Measurements from ENCODE around the gene SMIM1. TPM values are rescaled to one million over a fixed set of nuclear protein-coding genes. Genes with fewer than 3 reads are reported as not detected.

Gene SMIM1
- total and polyA plus RNA-seq, 2 of the 4 experiments (the other 2 are of a cell fraction) = 0.90 to 3.4 TPM

DNA sequence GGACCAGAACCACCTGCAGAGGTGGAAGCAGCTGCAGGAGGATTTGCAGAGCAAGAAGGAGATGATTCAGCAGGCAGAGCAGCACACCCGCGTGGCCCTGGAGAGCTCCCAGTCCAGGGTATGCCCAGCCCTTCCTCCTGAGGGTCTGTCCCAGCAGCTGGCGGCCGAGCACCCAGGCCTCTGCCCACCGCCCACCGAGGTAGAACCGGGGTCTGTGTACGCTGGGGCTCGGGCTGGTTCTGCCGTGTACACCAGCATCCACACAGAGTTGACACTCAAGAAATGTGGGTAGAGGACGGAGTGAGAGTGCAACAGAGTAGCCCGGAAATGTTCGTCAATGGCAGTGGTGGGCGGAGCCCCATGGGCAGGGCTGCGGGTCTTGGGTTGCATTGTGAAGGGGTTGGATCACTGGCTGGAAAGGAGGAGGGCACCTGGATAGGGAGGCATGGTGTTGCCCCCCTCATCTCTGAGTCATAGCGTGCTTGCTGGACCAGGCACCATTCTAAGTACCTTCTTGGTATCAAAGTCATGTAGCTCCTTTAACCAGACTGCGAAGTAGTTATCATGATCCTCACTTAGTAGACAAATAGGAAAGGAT is 5.1 kb upstream of the SMIM1 start:
- Histone ChIP-seq H3K18ac (ENCODE audit: low read depth, low read length) (no peak overlapping the region), H3K4me3 (ENCODE audit: insufficient read depth, low read depth, low read length) (no peak overlapping the region), H3K79me1 (ENCODE audit: low read depth in 1 of 2, low read length in 2 of 2) (no peaks in the 10 kb centered on the region), H2AK9ac (replicated peaks; ENCODE audit: low read depth, low read length, poor library complexity) (peak overlapping the region; percentile 5), H3K4ac (ENCODE audit: low read depth, low read length) (no peak overlapping the region), H4K8ac (ENCODE audit: low read depth in 2 of 2, low read length in 2 of 2) (no peak overlapping the region), H2BK20ac (ENCODE audit: low read depth, low read length) (no peak overlapping the region), H2AFZ (replicated peaks; ENCODE audit: low read length, poor library complexity) (no peak overlapping the region), H3K27me3 (ENCODE audit: control insufficient read depth, insufficient read depth, low read length) (peaks cover 12% of the 10 kb centered on the region), H3K9me3 (ENCODE audit: control insufficient read depth, insufficient read depth, low read length) (no peaks in the 10 kb centered on the region), H3K4me1 (ENCODE audit: control insufficient read depth, insufficient read depth, low read length) (peaks cover 4% of the 10 kb centered on the region), H2BK120ac (ENCODE audit: low read depth, low read length) (no peak overlapping the region), H3K56ac (ENCODE audit: extremely low read depth, insufficient read depth, low read length) (no peak overlapping the region), H4K5ac (ENCODE audit: low read depth, low read length) (no peak overlapping the region), H3K36me3 (ENCODE audit: control insufficient read depth, insufficient read depth, low read length) (no peaks in the 10 kb centered on the region), H2AK5ac (ENCODE audit: low read depth, low read length) (no peak overlapping the region), H3K23ac (ENCODE audit: low read depth, low read length) (no peak overlapping the region), H3K27ac (ENCODE audit: insufficient read depth, low read length) (no peak overlapping the region), H3K9me1 (ENCODE audit: insufficient read depth, low read length) (no peaks in the 10 kb centered on the region), H3K9ac (ENCODE audit: low read depth, low read length) (no peak overlapping the region), H2BK15ac (ENCODE audit: low read depth, low read length) (no peak overlapping the region), H3K14ac (replicated peaks; ENCODE audit: low read depth, low read length) (no peak overlapping the region), H2BK5ac (ENCODE audit: low read depth, low read length, poor library complexity, severe bottlenecking) (no peak overlapping the region), H4K20me1 (ENCODE audit: insufficient read depth, low read length) (no peaks in the 10 kb centered on the region), H3K4me2 (ENCODE audit: low read depth, low read length) (no peak overlapping the region), H4K91ac (ENCODE audit: insufficient read depth, low read depth, low read length) (no peak overlapping the region)
- TF ChIP-seq SMC3 (IDR thresholded peaks at IDR 0.05; ENCODE audit: low read depth, low read length) (no peak), MAZ (IDR thresholded peaks at IDR 0.05; ENCODE audit: borderline replicate concordance, low read depth, low read length) (no peak), CEBPB (IDR thresholded peaks at IDR 0.05; ENCODE audit: low read depth, low read length) (no peak), NFE2L2 (IDR thresholded peaks at IDR 0.05; ENCODE audit: low read depth, low read length) (no peak), RAD21 (IDR thresholded peaks at IDR 0.05; ENCODE audit: low read length) (no peak), BHLHE40 (IDR thresholded peaks at IDR 0.05; ENCODE audit: low read depth, low read length) (no peak)
- ChIA-PET POLR2A (ENCODE audit: unreplicated experiment) (interaction anchor here (0.5 kb wide), 1 partner anchor 12 kb away, joined by 3 read pairs; no protein-coding TSS in a partner anchor), CTCF (no interaction called here)
- dilution Hi-C loops (cut with HindIII; ENCODE audit: low sequenced_read_pairs, unreplicated experiment) (no loop called here), in situ Hi-C loops (cut with MboI; ENCODE audit: low sequenced_read_pairs) (no loop called here), intact Hi-C loops (cut with micrococcal nuclease) (no loop called here)
- ATAC-seq (ENCODE audit: low read depth) (no peak), DNase-seq (no peak)
- BruUV-seq (replicated peaks) = no TSS peak
- no CpG with 5 or more reads among the region's 17 CpGs for WGBS, 2 experiments (ENCODE audit: extremely low coverage in 2 of 2, insufficient read length in 1 of 2)
